NCI-H748 (cell line): Measurements from ENCODE around the gene PODXL.

ENCODE experiments used
- DNase-seq: peaks from one replicate; lab custom pipeline; 2025; ENCODE audit not compliant: unreplicated experiment; lab: John Stamatoyannopoulos, UW

PODXL gene

GRCh38 chr7:131455001-131455400 is 101.4 kb downstream of the PODXL start:
- no peak for DNase-seq

- DNase-seq, result no peak
These were observed 101.9 kb downstream of the PODXL start for GRCh38 chr7:131454498-131454897.
